ENCODE measurements around the gene DLK1. TPM values are rescaled to one million over a fixed set of nuclear protein-coding genes. Genes with fewer than 3 reads are reported as not detected.

Gene DLK1
- polyA plus RNA-seq, 1 donor (not counting 4 experiments of a cell fraction or from before 2014, with no cell fraction given): not detected

GRCh38 chr14:100684154-100684553 is 42.5 kb upstream of the DLK1 start:
- no peak overlapping the region for H2AFZ ChIP-seq (ENCODE audit: control insufficient read depth, low read length)
- FAIRE-seq: no peak
- no peak for DNase-seq (ENCODE audit: low read depth, low spot score)
- no peaks in the 10 kb centered on the region for H4K20me1 ChIP-seq (ENCODE audit: control insufficient read depth, extremely low read depth, insufficient read depth, low read length)
- TF ChIP-seq CTCF (optimal IDR thresholded peaks at IDR 0.05 in 1 of 3, IDR thresholded peaks at IDR 0.05 in 1 of 3, conservative IDR thresholded peaks at IDR 0.05 in 1 of 3; ENCODE audit: extremely low read depth in 1 of 3, insufficient read depth in 2 of 3, low read length in 3 of 3): no peak
- TF ChIP-seq EZH2 (IDR thresholded peaks at IDR 0.05; ENCODE audit: low read length): no peak
- no peaks in the 10 kb centered on the region for H3K36me3 ChIP-seq (ENCODE audit: control insufficient read depth in 2 of 2, extremely low read depth in 1 of 2, insufficient read depth in 2 of 2, low read length in 2 of 2)
- H3K79me2 ChIP-seq (ENCODE audit: control insufficient read depth, insufficient read depth, low read length): no peaks in the 10 kb centered on the region
- dilution Hi-C loops (cut with MboI; ENCODE audit: extremely low pct_ligation_motif_present, low sequenced_read_pairs): no loop called here
- no peak overlapping the region for H3K9ac ChIP-seq (ENCODE audit: control insufficient read depth, extremely low read depth, insufficient read depth, low read length)
- no peaks in the 10 kb centered on the region for H3K9me3 ChIP-seq (ENCODE audit: control insufficient read depth, low read depth, low read length)
- peaks cover 4% of the 10 kb centered on the region for H3K27me3 ChIP-seq (ENCODE audit: control insufficient read depth, extremely low read depth, insufficient read depth, low read length)
- no peak overlapping the region for H3K27ac ChIP-seq (ENCODE audit: control insufficient read depth, insufficient read depth, low read length)
- no peaks in the 10 kb centered on the region for H3K9me1 ChIP-seq (ENCODE audit: control insufficient read depth, extremely low read depth, insufficient read depth, low read length)
- H3K4me1 ChIP-seq (ENCODE audit: control insufficient read depth, extremely low read depth, insufficient read depth, low read length): peaks cover 8% of the 10 kb centered on the region
- H3K4me2 ChIP-seq (ENCODE audit: control insufficient read depth, extremely low read depth, insufficient read depth, low read depth, low read length): no peak overlapping the region
- no peak overlapping the region for H3K4me3 ChIP-seq (ENCODE audit: control insufficient read depth in 2 of 3, extremely low read depth in 1 of 3, insufficient read depth in 2 of 3, low read depth in 1 of 3, low read length in 3 of 3)

- no peaks in the 10 kb centered on the region for H4K20me1 ChIP-seq (ENCODE audit: control insufficient read depth, extremely low read depth, insufficient read depth, low read length)
- H3K27me3 ChIP-seq (ENCODE audit: control insufficient read depth, extremely low read depth, insufficient read depth, low read length): peaks cover 4% of the 10 kb centered on the region
- FAIRE-seq: no peak
- dilution Hi-C loops (cut with MboI; ENCODE audit: extremely low pct_ligation_motif_present, low sequenced_read_pairs): no loop called here
- TF ChIP-seq EZH2 (IDR thresholded peaks at IDR 0.05; ENCODE audit: low read length) (no peak), CTCF (optimal IDR thresholded peaks at IDR 0.05 in 1 of 3, IDR thresholded peaks at IDR 0.05 in 1 of 3, conservative IDR thresholded peaks at IDR 0.05 in 1 of 3; ENCODE audit: extremely low read depth in 1 of 3, insufficient read depth in 2 of 3, low read length in 3 of 3) (no peak)
- H3K9me3 ChIP-seq (ENCODE audit: control insufficient read depth, low read depth, low read length): no peaks in the 10 kb centered on the region
- H3K4me1 ChIP-seq (ENCODE audit: control insufficient read depth, extremely low read depth, insufficient read depth, low read length): peaks cover 11% of the 10 kb centered on the region
- H3K9me1 ChIP-seq (ENCODE audit: control insufficient read depth, extremely low read depth, insufficient read depth, low read length): no peaks in the 10 kb centered on the region
- H3K27ac ChIP-seq (ENCODE audit: control insufficient read depth, insufficient read depth, low read length): no peak overlapping the region
- no peaks in the 10 kb centered on the region for H3K79me2 ChIP-seq (ENCODE audit: control insufficient read depth, insufficient read depth, low read length)
- DNase-seq (ENCODE audit: low read depth, low spot score): no peak
- H3K4me3 ChIP-seq (ENCODE audit: control insufficient read depth in 2 of 3, extremely low read depth in 1 of 3, insufficient read depth in 2 of 3, low read depth in 1 of 3, low read length in 3 of 3): no peak overlapping the region
- no peak overlapping the region for H2AFZ ChIP-seq (ENCODE audit: control insufficient read depth, low read length)
- no peak overlapping the region for H3K9ac ChIP-seq (ENCODE audit: control insufficient read depth, extremely low read depth, insufficient read depth, low read length)
- no peak overlapping the region for H3K4me2 ChIP-seq (ENCODE audit: control insufficient read depth, extremely low read depth, insufficient read depth, low read depth, low read length)
- no peaks in the 10 kb centered on the region for H3K36me3 ChIP-seq (ENCODE audit: control insufficient read depth in 2 of 2, extremely low read depth in 1 of 2, insufficient read depth in 2 of 2, low read length in 2 of 2)
Measured at GRCh38 chr14:100684961-100685360, 41.7 kb upstream of the DLK1 start.
